ENCODE results near the gene GTF3C2. TPM values are rescaled to one million over a fixed set of nuclear protein-coding genes. Genes with fewer than 3 reads are reported as not detected.

Gene GTF3C2
- polyA plus RNA-seq, 1 experiment, result 39.0 TPM

GRCh38 chr2:27370026-27370815, 13.7 kb upstream of the GTF3C2 start, which contains the start of the genes EIF2B4 and SNX17:
Gene EIF2B4 (minus strand): TSS chr2:27370338. CDS start chr2:27370314, 24 bp downstream.
Gene SNX17 (plus strand): TSS chr2:27370616. CDS start chr2:27370744, 128 bp downstream.
- TF ChIP-seq CTCF (IDR thresholded peaks at IDR 0.05; ENCODE audit: insufficient read depth, low read depth, low read length), result peak; percentile 86
- Histone ChIP-seq H3K4me3 (ENCODE audit: low read depth, low read length) (peak within 1 kb of the TSS; percentile 93), H3K27me3 (ENCODE audit: control insufficient read depth, insufficient read depth, low read length) (no peaks in the 10 kb centered on the region), H3K36me3 (ENCODE audit: control insufficient read depth, insufficient read depth, low read length) (peaks cover 25% of the 10 kb centered on the region)
- DNase-seq (ENCODE audit: low read depth), result peak; percentile 97
- ChIA-PET CTCF (interaction anchor here (0.7 to 1.6 kb wide), 13 partner anchors 9 to 313 kb away, joined by 3 to 8 read pairs (median 4); partner anchors contain the start of gene GTF3C2), POLR2A (interaction anchor here (0.6 to 1.2 kb wide), 3 partner anchors 10 to 258 kb away, joined by 3 to 4 read pairs (median 3); partner anchors contain the start of genes CCDC121, GPN1, GTF3C2 and ZNF513)

GRCh38 chr2:27369471-27370025, 13.0 kb upstream of the GTF3C2 start:
- CTCF ChIA-PET, result interaction anchor here (0.7 to 1.6 kb wide), 13 partner anchors 9 to 314 kb away, joined by 3 to 8 read pairs (median 3); partner anchors contain the start of gene GTF3C2
- POLR2A ChIA-PET, result interaction anchor here (0.6 to 1.2 kb wide), 3 partner anchors 11 to 259 kb away, joined by 3 to 4 read pairs (median 3); partner anchors contain the start of genes CCDC121, GPN1, GTF3C2 and ZNF513
- TF ChIP-seq CTCF (IDR thresholded peaks at IDR 0.05; ENCODE audit: insufficient read depth, low read depth, low read length), result no peak

GRCh38 chr2:27363933-27364332, 7.4 kb upstream of the GTF3C2 start:
- POLR2A ChIA-PET, result interaction anchor here (0.6 kb wide), 1 partner anchor 50 kb away, joined by 3 read pairs; no protein-coding TSS in a partner anchor
- Histone ChIP-seq H3K36me3 (ENCODE audit: control insufficient read depth, insufficient read depth, low read length) (peaks cover 18% of the 10 kb centered on the region), H3K27me3 (ENCODE audit: control insufficient read depth, insufficient read depth, low read length) (no peaks in the 10 kb centered on the region), H3K4me3 (ENCODE audit: low read depth, low read length) (no peak overlapping the region)
- DNase-seq (ENCODE audit: low read depth), result no peak
- CTCF ChIA-PET, result no interaction called here
- no peak for TF ChIP-seq CTCF (IDR thresholded peaks at IDR 0.05; ENCODE audit: insufficient read depth, low read depth, low read length)

More at GRCh38 chr2:27369471-27370025, 13.0 kb upstream of the GTF3C2 start:
- Histone ChIP-seq H3K36me3 (ENCODE audit: control insufficient read depth, insufficient read depth, low read length) (peaks cover 19% of the 10 kb centered on the region), H3K27me3 (ENCODE audit: control insufficient read depth, insufficient read depth, low read length) (no peaks in the 10 kb centered on the region), H3K4me3 (ENCODE audit: low read depth, low read length) (peak overlapping the region; percentile 93)
- no peak for DNase-seq (ENCODE audit: low read depth)

- CTCF ChIA-PET, result interaction anchor here (0.5 to 0.7 kb wide), 3 partner anchors 193 to 1294 kb away, joined by 3 to 4 read pairs (median 3); no protein-coding TSS in a partner anchor
- POLR2A ChIA-PET, result no interaction called here
- Histone ChIP-seq H3K36me3 (ENCODE audit: control insufficient read depth, insufficient read depth, low read length) (peaks cover 16% of the 10 kb centered on the region), H3K4me3 (ENCODE audit: low read depth, low read length) (no peak overlapping the region), H3K27me3 (ENCODE audit: control insufficient read depth, insufficient read depth, low read length) (no peaks in the 10 kb centered on the region)
- TF ChIP-seq CTCF (IDR thresholded peaks at IDR 0.05; ENCODE audit: insufficient read depth, low read depth, low read length), result no peak
- DNase-seq (ENCODE audit: low read depth), result no peak
Measured at GRCh38 chr2:27362678-27363420, 6.3 kb upstream of the GTF3C2 start.
